H9 (cell line): ENCODE data around the gene KDM3A. TPM values are rescaled to one million over a fixed set of nuclear protein-coding genes. Genes with fewer than 3 reads are reported as not detected.

Experiments
- DNase-seq: peaks from one replicate; pipeline ENCODE4 v3.0.0-alpha.2; 2017
- H2AFZ ChIP-seq: one replicate; pipeline ENCODE4 v1.6.1; 2013; ENCODE audit warnings: mild to moderate bottlenecking, low read length, control low read depth, moderate library complexity
- H2AK5ac ChIP-seq: 2 replicates; pipeline ENCODE4 v1.6.1; 2013; ENCODE audit warnings: low read length, control low read depth, mixed read lengths; ENCODE audit not compliant: insufficient read length
- H2BK120ac ChIP-seq: one replicate; pipeline ENCODE4 v1.6.1; 2013; ENCODE audit warnings: low read depth, mild to moderate bottlenecking, low read length, control low read depth, inconsistent platforms; ENCODE audit not compliant: poor library complexity, severe bottlenecking
- H2BK12ac ChIP-seq: 2 replicates; pipeline ENCODE4 v1.6.1; 2013; ENCODE audit warnings: low read length, control low read depth, mixed read lengths, low read depth; ENCODE audit not compliant: insufficient read length
- H2BK15ac ChIP-seq: 2 replicates; pipeline ENCODE4 v1.6.1; 2013; ENCODE audit warnings: low read depth, low read length, control low read depth
- H2BK20ac ChIP-seq: one replicate; pipeline ENCODE4 v1.6.1; 2013; ENCODE audit warnings: low read depth, mild to moderate bottlenecking, low read length, control low read depth, inconsistent platforms; ENCODE audit not compliant: poor library complexity, severe bottlenecking
- H2BK5ac ChIP-seq: 2 replicates; pipeline ENCODE4 v1.6.1; 2013; ENCODE audit warnings: low read length, control low read depth, mixed read lengths; ENCODE audit not compliant: insufficient read length
- H3K14ac ChIP-seq: 2 replicates; pipeline ENCODE4 v1.6.1; 2013; ENCODE audit warnings: low read length, control low read depth; ENCODE audit not compliant: insufficient read depth
- H3K18ac ChIP-seq: 2 replicates; pipeline ENCODE4 v1.6.1; 2013; ENCODE audit warnings: low read depth, mild to moderate bottlenecking, mixed read lengths, low read length, control low read depth; ENCODE audit not compliant: insufficient read length
- H3K23ac ChIP-seq: 2 replicates; pipeline ENCODE4 v1.6.1; 2013; ENCODE audit warnings: low read length, control low read depth, mixed read lengths, low read depth; ENCODE audit not compliant: insufficient read length
- H3K23me2 ChIP-seq: 2 replicates; pipeline ENCODE4 v1.6.1; 2013; ENCODE audit warnings: low read depth, mild to moderate bottlenecking, mixed read lengths, low read length, control low read depth; ENCODE audit not compliant: insufficient read length, poor library complexity, severe bottlenecking
- H3K27ac ChIP-seq: 2 replicates; pipeline ENCODE4 v1.5.1; 2013; ENCODE audit warnings: low read length, control low read depth, mixed read lengths, low read depth; ENCODE audit not compliant: insufficient read length
- H3K27me3 ChIP-seq: 2 replicates; pipeline ENCODE4 v1.6.1; 2013; ENCODE audit warnings: low read length, control low read depth, inconsistent platforms; ENCODE audit not compliant: insufficient read depth
- H3K4ac ChIP-seq: 2 replicates; pipeline ENCODE4 v1.6.1; 2013; ENCODE audit warnings: low read depth, mild to moderate bottlenecking, control low read depth, inconsistent platforms, low read length, moderate library complexity
- H3K4me1 ChIP-seq: 2 replicates; pipeline ENCODE4 v1.6.1; 2013; ENCODE audit warnings: low read length, control low read depth, inconsistent platforms; ENCODE audit not compliant: insufficient read depth
- H3K4me2 ChIP-seq: 2 replicates; pipeline ENCODE4 v1.6.1; 2013; ENCODE audit warnings: low read length, control low read depth, mixed read lengths; ENCODE audit not compliant: insufficient read length, insufficient read depth
- H3K56ac ChIP-seq: 2 replicates; pipeline ENCODE4 v1.6.1; 2013; ENCODE audit warnings: low read depth, mild to moderate bottlenecking, mixed read lengths, low read length, control low read depth; ENCODE audit not compliant: insufficient read length
- H3K79me1 ChIP-seq: 2 replicates; pipeline ENCODE4 v1.6.1; 2013; ENCODE audit warnings: low read depth, mild to moderate bottlenecking, moderate library complexity, low read length, control low read depth, inconsistent platforms; ENCODE audit not compliant: insufficient read depth, poor library complexity, severe bottlenecking
- H3K79me2 ChIP-seq: 2 replicates; pipeline ENCODE4 v1.6.1; 2013; ENCODE audit warnings: low read length, control low read depth, inconsistent platforms; ENCODE audit not compliant: insufficient read depth
- H3K9ac ChIP-seq: 2 replicates; pipeline ENCODE4 v1.6.1; 2013; ENCODE audit warnings: low read length, control low read depth, mixed read lengths; ENCODE audit not compliant: insufficient read length; ENCODE audit errors: extremely low read depth
- H3K9me3 ChIP-seq: one replicate; pipeline ENCODE4 v1.6.1; 2013; ENCODE audit warnings: low read depth, low read length, inconsistent platforms; ENCODE audit not compliant: control insufficient read depth
- H3T11ph ChIP-seq: one replicate; pipeline ENCODE4 v1.6.1; 2013; ENCODE audit warnings: mild to moderate bottlenecking, low read length, control low read depth, inconsistent platforms
- H4K20me1 ChIP-seq: one replicate; pipeline ENCODE4 v1.6.1; 2013; ENCODE audit not compliant: control insufficient read depth, insufficient read length, insufficient read depth
- H4K5ac ChIP-seq: 2 replicates; pipeline ENCODE4 v1.6.1; 2013; ENCODE audit warnings: low read depth, mild to moderate bottlenecking, mixed read lengths, low read length, control low read depth; ENCODE audit not compliant: insufficient read length
- H4K8ac ChIP-seq: replicated peaks from 2 replicates; pipeline ENCODE4 v1.6.1; 2013; ENCODE audit warnings: low read length, control low read depth, mixed read lengths, low read depth; ENCODE audit not compliant: insufficient read length
- H4K91ac ChIP-seq: 2 replicates; pipeline ENCODE4 v1.6.1; 2013; ENCODE audit warnings: low read depth, mild to moderate bottlenecking, moderate library complexity, mixed read lengths, low read length, control low read depth; ENCODE audit not compliant: insufficient read length
- H3K27ac Mint-ChIP-seq, 3 experiments: 2 replicates in 2 of 3; 3 replicates in 1 of 3; pipeline ENCODE4 v1.8.0; 2020 to 2021; ENCODE audit warnings: mixed read lengths in 3 of 3, mild to moderate bottlenecking in 1 of 3, moderate library complexity in 1 of 3
- H3K27me3 Mint-ChIP-seq: 2 replicates; pipeline ENCODE4 v1.8.0; 2021; ENCODE audit warnings: low read depth, mild to moderate bottlenecking, moderate library complexity, mixed read lengths
- H3K36me3 Mint-ChIP-seq, 3 experiments: 2 replicates in 2 of 3; 3 replicates in 1 of 3; pipeline ENCODE4 v1.8.0; 2020 to 2021; ENCODE audit warnings: low read depth in 3 of 3, mixed read lengths in 3 of 3; ENCODE audit not compliant: insufficient read depth in 1 of 3
- H3K4me1 Mint-ChIP-seq, 2 experiments: 2 replicates each; pipeline ENCODE4 v1.8.0; 2020; ENCODE audit warnings: mixed read lengths in 2 of 2
- H3K4me3 Mint-ChIP-seq, 2 experiments: 2 replicates in 1 of 2; 3 replicates in 1 of 2; pipeline ENCODE4 v1.8.0; 2020 to 2021; ENCODE audit warnings: mild to moderate bottlenecking in 2 of 2, mixed read lengths in 2 of 2, moderate library complexity in 1 of 2
- H3K9me3 Mint-ChIP-seq, 2 experiments: 2 replicates in 1 of 2; 3 replicates in 1 of 2; pipeline ENCODE4 v1.8.0; 2020; ENCODE audit warnings: mild to moderate bottlenecking in 2 of 2, mixed read lengths in 2 of 2, moderate library complexity in 1 of 2
- WGBS: extraction: QIAGEN DNeasy Blood & Tissue Kit; methylation state at CpG from one replicate; pipeline ENCODE4 v1.1.7; 2013; ENCODE audit warnings: missing lambda C conversion rate, low lambda C conversion rate, mixed read lengths; ENCODE audit not compliant: insufficient read length; ENCODE audit errors: extremely low coverage; 5-methylcytosine and 5-hydroxymethylcytosine counted together
- total RNA-seq: library from RNA; stranded (reverse); gene quantifications from 2 replicates; pipeline ENCODE4 v1.2.1, GENCODE V29; 2021
- TF ChIP-seq, protein P1 (sequence below): fragments of 200-600 bp; sonication (generic); conservative IDR thresholded peaks from 3 replicates; pipeline ENCODE4 v1.8.0; 2021; ENCODE audit warnings: antibody characterized with exemption, mild to moderate bottlenecking

KDM3A gene
- total RNA-seq, 1 experiment from 2014 or later: 28.1 TPM

DNA sequence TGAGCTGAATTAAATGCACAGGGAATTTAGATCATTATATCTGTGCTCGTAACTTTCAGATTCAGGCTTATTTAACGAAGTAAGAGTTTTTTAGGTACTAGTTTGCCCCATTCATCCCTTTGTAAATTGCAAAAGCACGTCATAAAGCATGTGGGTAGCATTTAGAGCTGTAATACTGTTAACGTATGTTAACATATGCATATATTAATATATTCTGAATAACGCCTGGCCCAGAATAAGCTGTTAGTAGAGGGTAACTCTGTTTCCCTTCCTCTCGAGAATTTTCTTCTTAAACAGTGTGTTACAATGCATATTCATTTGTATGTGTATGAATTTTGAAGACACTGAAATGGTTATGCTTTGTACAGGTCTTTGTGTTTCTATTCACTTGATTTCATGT, 30.5 kb downstream of the KDM3A start:
- WGBS: no CpG with 5 or more reads among the region's 6 CpGs
- no peak overlapping the region for H3K4me2 ChIP-seq
- no peak overlapping the region for H3K14ac ChIP-seq
- no peak overlapping the region for H2BK20ac ChIP-seq
- H3T11ph ChIP-seq: no peak overlapping the region
- Mint-ChIP-seq H3K4me1 (peaks cover 4 to 6% of the 10 kb centered on the region in 2 experiments), H3K27ac (no peak overlapping the region), H3K9me3 (no peaks in the 10 kb centered on the region), H3K36me3 (peaks cover 12 to 61% (median 56%) of the 10 kb centered on the region in 3 experiments; a peak in 5 of 7 replicates), H3K4me3 (no peak overlapping the region), H3K27me3 (no peaks in the 10 kb centered on the region)
- H2BK120ac ChIP-seq: no peak overlapping the region
- H3K4ac ChIP-seq: no peak overlapping the region
- no peak overlapping the region for H4K91ac ChIP-seq
- no peak overlapping the region for H2AK5ac ChIP-seq
- H4K5ac ChIP-seq: no peak overlapping the region
- H3K27me3 ChIP-seq: no peaks in the 10 kb centered on the region
- DNase-seq: no peak
- H3K9me3 ChIP-seq: no peaks in the 10 kb centered on the region
- no peaks in the 10 kb centered on the region for H3K4me1 ChIP-seq
- no peak overlapping the region for H3K9ac ChIP-seq
- no peaks in the 10 kb centered on the region for H4K20me1 ChIP-seq
- no peak overlapping the region for H2AFZ ChIP-seq
- no peak overlapping the region for H3K18ac ChIP-seq
- H2BK5ac ChIP-seq: no peak overlapping the region
- H3K23me2 ChIP-seq: no peaks in the 10 kb centered on the region
- no peak overlapping the region for H3K23ac ChIP-seq
- H3K79me1 ChIP-seq: no peaks in the 10 kb centered on the region
- no peak overlapping the region for H3K27ac ChIP-seq
- no peaks in the 10 kb centered on the region for H3K79me2 ChIP-seq
- H3K56ac ChIP-seq: no peak overlapping the region
- H4K8ac ChIP-seq: no peak overlapping the region
- H2BK15ac ChIP-seq: no peak overlapping the region
- TF ChIP-seq, protein P1, sequence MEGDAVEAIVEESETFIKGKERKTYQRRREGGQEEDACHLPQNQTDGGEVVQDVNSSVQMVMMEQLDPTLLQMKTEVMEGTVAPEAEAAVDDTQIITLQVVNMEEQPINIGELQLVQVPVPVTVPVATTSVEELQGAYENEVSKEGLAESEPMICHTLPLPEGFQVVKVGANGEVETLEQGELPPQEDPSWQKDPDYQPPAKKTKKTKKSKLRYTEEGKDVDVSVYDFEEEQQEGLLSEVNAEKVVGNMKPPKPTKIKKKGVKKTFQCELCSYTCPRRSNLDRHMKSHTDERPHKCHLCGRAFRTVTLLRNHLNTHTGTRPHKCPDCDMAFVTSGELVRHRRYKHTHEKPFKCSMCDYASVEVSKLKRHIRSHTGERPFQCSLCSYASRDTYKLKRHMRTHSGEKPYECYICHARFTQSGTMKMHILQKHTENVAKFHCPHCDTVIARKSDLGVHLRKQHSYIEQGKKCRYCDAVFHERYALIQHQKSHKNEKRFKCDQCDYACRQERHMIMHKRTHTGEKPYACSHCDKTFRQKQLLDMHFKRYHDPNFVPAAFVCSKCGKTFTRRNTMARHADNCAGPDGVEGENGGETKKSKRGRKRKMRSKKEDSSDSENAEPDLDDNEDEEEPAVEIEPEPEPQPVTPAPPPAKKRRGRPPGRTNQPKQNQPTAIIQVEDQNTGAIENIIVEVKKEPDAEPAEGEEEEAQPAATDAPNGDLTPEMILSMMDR: no peak
- no peak overlapping the region for H2BK12ac ChIP-seq
